HG02938 (cell line): ENCODE measurements around the gene ZMAT5.

Source experiments
- ATAC-seq: cut with Tn5 transposase; IDR thresholded peaks from one replicate; pipeline ENCODE4 v1.9.1; 2021; ENCODE audit warnings: mild to moderate bottlenecking, moderate library complexity; ENCODE audit not compliant: unreplicated experiment

Gene ZMAT5

DNA sequence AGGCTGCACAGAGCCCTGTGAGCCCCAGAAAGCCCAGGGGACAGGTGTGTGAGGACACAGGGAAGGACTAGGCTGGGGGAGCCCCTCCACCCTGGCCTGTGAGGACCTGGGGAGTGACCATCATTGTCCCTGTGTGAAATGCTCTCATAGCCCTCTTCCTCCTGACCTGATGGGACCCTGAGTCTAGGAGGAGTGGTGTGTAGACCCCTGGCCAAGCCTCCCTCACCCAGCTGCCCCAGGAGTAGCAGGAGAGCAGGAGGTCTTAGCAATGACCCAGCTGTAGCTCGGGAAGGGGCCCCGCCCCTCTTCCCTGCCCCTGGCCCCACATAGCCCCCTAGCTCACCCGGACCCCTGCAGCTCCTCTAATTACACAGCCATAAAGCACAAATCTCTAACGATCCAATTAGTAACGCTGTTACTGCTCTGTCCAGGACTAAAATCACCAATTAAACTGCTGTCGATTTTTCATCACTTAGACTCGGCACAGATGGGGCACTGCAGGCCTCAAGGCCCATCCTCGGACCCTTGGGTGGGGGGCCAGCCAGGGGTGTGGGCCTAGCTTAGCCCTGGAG is 53.6 kb downstream of the ZMAT5 start:
- no peak for ATAC-seq

DNA sequence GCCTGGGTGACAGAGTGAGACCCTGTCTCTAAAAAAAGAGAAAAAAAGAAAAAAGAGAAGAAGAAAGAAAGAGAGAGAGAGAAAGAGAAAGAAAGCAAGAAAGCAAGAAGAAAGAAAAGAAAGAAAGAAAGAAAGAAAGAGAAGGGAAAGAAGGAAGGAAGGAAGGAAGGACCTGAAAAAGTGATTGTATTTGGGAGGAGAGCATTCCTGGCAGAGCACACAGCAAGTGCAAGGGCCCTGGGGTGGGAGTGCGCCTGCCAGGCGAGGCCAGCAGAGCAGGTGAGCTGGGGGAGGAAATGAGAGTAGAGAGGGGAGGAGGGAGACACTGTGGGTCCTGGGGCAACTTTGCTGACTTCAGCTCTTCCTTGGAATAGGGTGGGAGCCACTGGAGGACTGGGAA is 54.7 kb downstream of the ZMAT5 start:
- no peak for ATAC-seq

DNA sequence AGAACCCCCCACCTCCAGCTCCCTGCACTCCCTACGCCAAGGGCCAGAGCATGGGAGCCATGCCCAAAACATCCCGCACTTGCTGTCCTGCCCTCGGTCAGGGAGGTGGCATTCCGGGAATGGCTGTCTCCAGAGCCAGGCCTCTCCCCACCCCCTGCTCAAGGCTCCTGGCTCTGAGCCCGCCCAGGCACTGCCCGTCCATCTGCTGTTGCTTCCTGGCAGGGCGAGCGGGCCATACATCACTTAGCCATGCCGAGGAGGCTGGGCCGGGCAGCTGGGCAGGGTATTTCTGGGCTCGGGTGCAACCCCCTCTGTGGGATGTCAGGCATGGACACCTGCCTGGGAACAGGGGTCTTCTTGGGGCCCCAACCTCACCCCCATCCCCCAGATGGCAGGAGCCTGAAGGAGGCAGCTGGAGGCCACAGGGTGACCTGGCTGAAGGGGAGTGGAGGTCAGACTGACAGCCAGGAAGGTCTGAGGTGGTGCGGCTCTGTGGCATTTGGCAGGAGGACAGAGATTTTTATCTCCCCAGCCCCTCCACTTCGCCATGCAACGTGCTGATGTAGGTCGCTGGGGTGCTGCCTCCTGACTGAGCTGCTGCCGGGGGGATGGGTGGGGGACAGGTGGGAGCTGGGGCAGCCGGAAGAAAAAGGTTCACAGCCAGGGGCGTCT is 55.7 kb downstream of the ZMAT5 start:
- no peak for ATAC-seq

DNA sequence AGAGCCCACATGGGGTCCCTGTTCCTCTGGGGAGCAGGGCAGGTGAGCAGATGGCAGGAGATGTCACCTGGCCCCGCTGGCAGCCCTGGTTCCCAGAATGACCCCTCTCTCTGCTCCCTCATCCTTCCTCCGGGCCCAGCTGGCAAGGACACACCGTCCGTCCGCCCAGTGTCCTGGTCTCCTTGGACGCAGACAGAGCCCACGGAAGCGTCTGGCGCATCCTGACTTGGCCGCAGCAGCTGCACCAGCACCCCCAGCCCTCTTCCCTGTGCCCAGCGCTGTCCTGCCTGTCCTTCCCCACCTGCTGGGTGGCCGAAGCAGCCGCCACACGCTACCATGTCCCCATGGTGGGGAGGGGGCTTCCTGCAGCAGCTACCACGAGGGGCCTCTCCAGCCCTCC is 56.6 kb downstream of the ZMAT5 start:
- no peak for ATAC-seq

DNA sequence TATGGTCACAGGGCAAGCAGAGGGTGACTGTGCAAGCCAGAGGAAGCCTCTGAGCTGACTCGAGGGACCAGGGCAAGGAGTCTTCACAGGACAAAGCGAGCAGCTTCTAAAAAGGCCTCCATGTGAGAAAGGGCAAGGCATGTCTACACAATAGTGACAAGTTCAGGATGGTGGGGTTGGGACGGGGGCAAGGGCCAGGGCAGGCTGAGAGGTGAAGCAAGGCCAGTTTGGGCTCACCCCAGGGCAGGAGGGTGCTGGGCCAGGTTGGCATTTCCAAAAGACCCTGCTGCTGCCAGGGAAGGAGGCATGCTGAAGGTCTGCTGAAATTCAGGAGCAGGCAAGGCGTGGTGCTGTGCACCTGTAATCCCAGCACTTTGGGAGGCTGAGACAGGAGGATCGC is 59.3 kb downstream of the ZMAT5 start:
- no peak for ATAC-seq

DNA sequence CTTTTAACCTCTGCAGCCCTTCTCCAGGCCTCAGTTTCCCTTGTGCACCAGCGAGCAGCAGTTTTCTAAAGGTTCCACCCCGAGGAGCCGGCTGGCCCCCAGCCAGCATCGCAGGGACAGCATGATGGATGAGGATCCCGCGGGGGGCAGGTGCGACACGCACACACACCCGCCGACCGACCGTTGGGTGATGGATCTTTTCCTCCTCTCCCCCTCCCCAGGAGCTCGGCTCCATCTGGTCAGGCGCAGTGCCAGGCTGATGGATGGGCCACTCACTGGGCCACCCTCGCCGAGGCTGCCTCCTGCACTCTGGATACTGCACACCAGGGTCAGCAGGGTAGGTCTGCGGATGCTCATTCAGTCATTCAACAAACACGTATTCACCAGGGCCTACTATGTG is 59.8 kb downstream of the ZMAT5 start:
- no peak for ATAC-seq

DNA sequence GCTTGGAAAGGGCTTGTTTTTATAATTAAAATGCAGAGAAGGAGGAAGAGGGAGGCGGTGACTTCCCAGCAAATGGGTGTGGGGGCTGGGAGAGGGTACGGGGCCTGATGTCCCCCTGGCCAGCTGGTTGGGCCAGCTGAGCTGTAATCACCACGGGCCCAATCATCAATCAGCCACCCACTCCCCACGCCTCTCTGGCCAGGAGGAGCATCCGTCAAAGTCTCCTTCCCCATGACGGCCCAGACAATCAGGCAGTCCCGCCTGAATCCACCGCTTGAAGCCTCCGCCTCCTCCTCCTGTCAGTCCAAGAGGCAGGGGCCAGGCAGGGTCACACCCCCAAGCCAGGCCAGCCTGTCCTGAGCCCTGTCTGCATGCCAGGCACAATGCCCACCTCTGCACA is 60.3 kb downstream of the ZMAT5 start:
- ATAC-seq = no peak

DNA sequence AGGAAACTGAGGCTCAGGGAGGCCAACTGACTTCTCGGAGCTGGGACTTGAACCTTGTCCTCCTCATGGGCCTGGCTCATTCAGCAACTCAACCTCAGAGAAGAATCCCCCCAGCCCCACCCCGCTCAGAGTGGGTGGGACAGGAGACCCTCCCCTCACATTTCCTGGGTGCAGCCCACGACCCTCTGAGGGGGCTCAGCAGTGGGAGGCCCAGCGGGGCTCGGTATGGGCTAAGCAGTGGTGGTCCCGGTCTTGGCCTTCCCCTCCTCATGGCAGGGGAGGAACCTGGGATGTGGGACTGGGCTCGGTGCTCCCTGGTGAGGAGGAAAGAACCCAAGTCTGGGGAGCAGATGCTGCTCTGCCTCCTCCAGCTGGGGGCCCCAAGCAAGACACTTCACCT is 61.2 kb downstream of the ZMAT5 start:
- no peak for ATAC-seq

DNA sequence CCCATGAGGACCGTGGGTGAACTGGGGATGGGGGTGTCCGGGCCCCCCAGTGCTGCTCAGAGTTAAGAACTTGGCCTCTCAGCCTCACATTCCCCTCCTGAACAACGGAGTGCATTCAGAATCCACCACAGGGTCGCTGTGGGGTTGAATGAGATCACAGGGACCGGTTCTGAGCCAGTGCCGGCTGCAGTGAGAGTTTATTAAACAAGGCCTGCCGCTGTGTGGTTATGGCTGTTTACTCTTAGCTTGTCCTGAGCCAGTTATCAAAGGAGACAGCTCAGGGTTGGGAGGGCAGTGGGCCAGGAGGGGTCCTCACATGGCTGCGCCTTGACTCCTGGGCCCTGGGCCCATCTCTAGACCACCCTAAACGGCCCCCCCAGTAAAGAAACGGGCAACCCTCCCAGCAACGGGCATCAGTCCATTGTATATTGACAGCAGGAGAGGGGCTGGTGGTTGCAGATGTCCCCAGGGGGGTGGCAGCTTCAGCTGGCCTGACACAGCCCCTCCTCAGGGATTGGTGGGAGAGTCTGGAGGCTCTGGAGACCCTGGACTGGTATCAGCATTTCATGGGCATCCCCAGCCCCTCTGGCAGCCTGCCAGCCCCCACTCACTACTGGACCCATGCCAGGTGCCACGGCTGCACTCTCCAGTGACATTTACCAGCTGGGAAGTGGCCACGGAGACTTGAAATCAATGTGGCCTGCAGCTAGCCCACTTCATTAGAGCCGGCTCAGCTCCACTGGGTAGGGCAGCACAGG is 62.1 kb downstream of the ZMAT5 start:
- no peak for ATAC-seq

DNA sequence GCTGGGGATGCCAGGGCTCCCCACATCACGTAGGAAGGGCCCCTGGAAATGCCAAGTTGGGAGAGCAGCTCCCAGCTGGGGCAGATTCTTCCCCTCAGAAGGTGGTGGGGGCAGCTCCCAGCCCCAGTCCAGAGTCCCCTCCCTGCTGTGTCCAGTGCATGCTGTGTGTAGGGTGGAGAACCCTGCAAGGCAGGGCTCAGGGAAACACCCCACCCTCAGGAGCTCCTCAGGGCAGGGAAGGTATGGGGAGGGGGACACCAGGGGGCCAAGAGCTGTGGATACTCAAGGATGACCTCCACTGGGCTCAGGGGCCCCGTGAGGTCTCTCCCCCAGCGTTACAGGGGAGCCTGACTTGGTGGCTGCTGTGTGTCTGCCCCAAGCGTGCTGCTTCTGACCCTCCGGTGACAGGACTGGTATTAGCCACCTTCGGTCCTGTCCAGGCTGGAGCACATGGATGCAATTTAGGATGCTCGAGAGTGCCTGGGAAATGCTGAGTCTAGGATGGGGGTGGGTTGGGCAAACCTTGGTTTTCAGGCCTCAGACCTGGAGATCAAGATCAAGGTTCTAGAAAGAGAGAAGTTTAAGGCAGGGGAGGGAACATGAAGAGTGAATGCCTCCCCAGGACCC is 63.1 kb downstream of the ZMAT5 start:
- ATAC-seq = no peak

DNA sequence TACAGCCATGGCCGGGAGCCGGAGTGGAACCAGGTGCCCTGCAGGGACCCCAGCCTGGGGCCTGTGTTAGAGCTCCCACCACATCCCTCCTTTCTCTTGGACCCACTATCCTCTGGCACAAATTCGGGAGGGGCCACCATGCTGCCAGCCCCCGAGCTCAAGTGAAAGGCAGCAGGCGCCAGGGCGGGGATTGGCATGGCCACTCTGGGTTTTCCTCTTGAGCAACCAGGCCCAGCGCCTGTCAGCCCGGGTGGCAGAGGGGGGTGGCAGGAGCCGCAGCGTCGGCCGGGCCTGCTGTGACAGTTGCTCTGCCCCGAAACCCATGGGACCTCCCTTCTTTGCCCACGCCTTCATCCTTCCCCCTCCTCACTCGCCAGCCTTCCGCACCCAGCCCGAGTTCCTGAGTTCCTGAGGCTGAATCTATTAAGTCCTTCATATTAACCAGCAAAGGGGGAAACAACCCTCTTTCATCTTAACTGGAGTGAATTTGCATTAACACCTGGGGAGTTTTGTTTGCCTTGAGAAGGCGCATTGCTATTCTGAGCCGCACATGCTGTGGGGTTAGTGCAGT is 63.8 kb downstream of the ZMAT5 start:
- no peak for ATAC-seq

DNA sequence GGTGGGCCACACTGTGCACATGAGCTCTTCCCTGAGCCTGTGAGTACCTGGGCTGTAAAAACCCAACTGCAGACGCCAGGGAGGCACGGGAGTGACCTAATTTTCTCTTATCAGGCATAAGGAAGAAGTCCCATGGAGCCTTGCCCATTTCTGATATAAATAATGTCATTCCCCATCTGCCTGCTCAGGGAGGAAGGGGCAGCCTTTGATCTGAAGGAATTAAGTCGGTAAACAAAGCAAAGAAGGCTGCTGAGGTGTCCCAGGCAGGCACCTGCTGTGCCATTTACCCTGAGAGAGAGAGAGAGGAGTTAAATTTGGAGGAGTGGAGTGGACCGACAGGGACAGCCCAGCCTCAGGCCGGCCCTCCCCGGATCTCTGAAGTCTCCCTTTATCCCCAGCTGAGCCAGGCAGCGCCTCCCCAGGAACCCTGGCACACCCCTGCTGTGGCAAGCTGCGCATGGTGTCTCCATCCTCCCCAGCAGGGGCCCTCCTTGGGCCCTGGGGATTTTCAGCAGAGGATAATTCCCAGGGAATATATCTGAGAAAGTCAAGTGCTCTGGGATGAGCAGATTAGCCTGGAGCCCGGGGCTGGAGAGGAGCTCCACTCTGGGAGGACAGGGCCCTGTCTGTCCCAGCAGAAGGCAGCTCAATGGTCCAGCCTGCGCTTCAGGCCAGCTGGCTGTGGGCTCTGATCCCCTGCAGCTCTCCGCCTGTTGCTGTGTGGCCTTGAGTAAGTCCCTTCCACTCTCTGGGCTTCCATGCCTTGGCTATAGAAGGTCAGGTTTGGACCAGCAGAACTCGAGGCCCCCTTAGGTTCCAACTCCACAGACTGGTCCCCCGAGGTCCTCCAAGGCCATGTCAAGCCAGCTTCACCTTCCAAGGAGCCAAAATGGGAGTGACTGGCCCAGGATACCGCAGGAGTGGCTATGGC is 64.5 kb downstream of the ZMAT5 start:
- ATAC-seq = no peak

DNA sequence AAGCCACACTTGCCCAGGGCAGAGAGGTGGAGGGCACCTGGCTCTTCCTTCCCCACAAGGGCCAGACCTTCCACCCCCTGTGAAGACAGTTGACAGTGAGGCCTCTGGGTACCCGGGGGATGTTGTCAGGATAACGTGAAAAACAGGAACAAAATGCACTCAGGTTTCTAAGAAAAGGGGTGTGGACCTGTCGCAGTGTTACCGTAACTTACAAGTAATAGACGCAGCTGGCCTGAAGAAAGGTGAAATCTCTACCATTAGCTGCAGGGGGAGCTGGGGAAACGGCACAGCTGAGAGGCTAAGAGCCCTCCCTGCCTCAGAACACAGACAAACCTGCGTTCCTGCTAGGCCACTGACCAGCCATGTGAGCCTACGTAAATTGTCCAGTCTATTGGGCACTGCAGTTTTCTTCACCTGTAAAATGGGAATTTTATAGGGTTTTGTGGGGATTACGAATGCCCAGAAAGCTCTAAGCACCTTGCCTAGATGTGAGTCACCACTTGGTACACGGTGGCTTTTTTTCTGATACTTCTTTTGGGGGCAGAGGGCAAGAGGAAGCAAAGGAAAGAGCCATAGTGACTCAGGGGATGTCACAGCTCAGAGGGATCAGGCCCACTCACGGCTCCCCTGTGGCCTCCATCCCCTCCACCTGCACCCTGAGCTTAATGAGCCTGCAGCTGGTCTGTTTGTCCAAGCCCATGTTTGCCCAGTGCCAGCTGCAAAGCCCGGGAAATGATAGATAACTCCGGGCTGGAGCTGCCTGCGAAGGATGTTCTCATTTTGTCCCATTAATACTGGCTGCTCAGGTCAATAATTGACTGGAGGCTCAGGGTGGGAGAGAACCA is 65.4 kb downstream of the ZMAT5 start:
- no peak for ATAC-seq

DNA sequence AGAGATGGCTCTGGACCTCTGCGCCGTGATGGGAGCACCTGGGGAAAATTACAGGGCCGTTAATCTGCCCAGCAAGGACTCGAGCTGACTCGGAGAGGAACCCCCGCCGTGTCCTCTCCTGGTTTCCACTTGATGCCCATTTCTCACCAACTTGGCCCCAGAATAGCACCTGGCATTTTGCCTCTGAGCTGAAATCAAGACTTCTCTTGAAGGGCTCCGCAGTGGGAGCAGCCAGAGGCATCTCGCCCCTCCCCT is 66.0 kb downstream of the ZMAT5 start:
- no peak for ATAC-seq

DNA sequence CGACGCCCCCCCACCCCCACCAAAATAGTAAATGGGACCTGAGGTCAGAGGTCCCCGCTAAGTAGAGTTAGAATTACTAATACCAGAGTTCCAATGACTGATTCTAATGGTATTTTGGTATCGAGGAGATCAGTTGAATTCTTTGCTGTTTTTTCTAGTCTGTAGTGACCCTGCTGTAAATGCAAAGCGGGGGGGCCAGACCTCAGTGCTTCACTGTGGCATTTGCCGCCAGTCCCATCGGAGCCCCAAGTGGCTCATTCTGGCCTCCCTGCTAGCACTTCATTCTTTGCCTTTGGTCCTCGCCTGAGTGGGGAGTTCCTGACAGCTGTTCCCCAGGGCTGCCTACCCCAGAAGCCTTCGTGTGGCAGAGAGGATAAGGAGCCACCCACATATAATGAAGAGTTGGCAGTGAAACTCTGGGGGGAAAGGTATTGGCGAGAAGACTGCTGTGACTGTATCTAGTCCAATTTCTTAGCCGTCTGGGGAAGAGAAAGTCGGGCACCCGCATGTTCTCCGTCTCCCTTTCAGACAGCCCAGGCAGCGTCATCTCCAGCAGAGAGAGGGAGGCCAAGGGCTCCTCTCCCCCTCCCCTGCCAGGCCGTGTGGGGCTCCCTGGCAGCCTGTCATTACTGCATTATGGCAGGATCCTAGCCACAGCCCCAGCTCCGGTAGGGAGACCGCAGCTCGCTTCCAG is 66.5 kb downstream of the ZMAT5 start:
- ATAC-seq = no peak

DNA sequence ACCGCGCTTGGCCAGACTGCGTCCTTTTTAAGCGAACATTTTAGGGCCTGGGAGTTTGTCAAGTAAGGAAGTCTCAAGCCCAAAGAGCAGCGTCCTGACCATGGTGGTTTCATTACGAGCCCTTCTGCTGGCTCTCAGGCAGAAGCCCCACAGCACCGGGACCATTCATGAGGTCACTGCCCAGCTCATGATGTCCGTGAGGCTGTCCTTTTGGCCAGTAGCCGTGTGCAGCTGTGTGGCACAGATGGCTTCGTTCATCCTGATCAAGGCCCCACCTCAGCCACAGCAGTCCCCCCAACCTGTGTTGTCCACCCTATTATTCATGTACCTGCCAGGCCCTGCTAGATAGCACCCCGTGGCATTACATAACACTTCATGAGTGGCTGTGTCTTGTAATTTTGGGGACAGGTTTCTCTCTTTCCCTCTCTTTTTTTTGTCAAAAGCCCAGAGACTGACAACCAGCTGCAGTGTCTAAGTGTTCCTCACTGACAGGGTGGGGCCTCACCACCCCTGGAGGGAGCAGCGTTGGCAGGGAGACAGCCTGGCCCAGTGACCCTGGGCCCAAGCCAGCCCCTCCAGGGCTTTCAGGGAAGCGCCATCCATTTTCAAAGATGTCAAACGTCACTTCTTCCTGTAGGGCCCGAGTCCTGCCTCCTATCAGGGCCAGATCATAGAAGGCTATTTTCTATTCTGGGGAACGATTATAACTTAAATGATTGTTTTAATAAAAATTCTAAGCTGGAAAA is 68.8 kb downstream of the ZMAT5 start:
- ATAC-seq = no peak

DNA sequence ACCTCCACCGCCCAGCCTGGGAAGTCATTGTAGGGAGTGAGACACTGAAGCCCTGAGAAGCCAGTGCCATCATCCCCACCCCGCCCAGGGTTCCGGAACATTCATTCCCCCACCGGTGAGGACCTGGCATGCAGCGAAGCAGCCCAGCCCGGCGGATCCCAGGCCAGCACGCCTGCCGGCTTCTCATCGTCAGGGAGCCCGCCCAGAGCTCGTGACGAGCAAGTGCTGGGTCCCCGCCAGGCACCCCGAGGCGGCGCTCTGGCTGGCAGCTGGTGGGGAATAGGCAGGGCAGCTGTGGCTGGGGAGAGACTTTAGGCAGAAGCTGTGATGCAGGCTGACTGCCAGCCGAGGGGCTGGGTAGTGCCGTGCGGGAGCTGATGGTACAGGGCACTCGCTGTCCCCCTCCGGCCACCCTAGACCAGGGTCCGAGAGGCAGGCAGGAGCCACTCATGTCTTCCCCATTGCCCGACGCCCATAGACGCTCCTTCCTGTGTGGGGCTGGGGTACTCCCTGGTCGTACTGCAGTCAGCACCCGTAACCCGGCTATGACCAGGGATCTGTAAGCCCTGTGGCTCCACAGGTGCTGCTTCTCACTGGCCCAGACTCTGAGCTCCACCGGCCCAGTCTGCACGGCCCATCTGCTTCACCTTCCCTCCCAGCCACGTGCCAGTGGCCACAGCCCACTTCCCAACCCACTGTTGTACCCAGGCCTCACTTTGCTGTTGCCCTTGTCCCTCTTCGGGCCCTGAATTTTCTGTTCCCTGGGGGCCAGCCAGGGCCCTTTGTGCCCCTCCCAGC is 71.5 kb downstream of the ZMAT5 start:
- no peak for ATAC-seq

DNA sequence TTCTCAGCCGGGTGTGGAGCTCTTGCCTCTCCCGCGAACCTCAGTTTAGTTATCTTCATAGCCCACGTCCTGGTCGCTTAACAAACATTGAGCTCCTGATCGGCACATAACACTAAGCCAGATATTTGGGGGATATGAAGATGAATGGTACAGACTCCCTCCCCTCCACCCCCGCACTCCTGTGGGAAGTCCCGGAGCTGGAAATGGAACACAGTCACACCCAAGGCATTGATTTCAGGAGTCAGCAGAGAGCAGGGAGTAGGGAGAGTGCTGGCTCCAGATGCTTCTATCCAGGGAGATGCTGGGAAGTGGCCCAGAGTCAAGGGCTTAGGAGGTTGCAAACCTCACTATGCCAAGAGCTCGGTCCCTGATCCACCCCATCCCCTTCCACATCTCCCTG is 73.1 kb downstream of the ZMAT5 start:
- ATAC-seq = no peak
